ENCODE results near the gene LYRM9.
"Not testable (repeated sequence)": the region's sequence is repeated elsewhere in the genome, so short reads cannot be mapped to it uniquely, and the experiment has no call there.

The LYRM9 gene

DNA sequence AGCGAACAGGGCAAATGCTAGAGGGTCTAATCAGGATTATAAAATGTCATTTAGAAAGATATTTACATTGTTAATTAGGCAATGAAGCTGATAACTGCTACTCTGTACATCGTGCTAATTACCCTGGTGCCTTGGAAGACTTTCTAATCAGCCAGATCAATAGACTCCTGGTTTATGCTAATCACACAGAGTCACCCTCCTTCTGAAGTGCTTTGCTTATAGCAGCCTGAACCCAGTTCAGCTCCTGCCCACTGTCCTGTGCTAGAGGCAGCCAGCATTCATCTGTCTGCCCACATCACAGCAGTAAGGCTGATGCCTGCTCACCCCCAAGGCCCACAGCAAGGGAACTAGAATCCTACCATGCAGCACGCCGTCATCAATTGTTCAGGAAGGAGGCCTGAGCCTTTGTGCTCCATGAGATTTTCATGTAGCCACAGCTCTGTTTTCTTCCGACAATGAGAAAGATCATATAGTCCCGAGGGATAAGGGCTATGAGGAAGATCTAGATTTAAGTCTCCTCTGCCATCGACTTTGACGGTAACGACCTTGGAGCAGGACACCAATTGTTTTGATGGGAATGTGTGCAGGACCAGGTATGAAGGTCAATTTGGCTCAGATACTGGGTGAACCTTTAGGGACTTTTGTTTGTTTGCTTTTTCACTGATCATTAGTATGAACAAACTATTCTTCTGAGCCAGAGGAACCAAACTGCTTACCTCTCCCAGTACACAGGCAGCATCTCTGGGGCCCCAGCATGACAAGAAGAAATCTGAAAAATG lies 12.5 kb upstream of the LYRM9 start:
- no peak for DNase-seq

DNA sequence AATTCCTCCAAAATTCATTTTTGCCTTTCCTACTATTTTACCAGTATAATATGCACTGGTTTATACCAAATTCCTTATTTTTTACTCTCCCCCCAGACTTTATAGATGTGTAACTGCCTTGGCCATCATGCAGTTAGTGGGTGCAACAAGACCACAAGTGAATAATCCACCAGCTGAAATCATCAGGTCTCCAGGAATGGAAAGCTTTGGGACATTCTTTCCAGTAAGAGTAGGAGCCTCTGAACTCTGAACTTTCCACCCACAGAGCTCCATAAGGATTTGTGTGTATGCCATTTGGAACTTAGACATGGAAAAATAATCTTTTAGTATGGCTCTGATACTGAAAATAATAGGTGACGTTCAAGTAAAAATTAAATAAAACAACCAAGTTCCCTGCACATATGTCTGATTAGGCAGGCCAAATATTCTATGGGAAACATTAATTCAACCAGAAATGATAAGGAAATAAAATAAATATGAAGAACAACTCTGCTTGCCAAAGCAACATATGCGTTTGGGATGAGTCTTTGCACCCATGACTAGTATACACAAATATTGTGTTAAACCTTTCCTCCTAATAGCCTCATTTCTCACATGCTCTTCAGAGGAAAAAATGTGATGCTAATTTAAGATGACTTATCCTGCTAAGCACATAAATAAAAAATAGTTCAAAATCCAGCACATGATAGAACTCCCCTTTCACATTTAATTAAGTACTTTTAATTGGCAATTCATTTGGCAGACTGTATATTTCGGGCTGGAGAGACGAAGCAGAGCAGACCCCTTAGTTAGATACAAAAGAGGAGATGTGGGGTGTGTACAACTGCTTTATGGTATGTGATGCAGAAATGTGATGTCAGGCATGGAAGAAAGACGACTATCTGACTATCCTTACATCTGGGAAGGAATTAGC lies 11.6 kb upstream of the LYRM9 start:
- DNase-seq = no peak

DNA sequence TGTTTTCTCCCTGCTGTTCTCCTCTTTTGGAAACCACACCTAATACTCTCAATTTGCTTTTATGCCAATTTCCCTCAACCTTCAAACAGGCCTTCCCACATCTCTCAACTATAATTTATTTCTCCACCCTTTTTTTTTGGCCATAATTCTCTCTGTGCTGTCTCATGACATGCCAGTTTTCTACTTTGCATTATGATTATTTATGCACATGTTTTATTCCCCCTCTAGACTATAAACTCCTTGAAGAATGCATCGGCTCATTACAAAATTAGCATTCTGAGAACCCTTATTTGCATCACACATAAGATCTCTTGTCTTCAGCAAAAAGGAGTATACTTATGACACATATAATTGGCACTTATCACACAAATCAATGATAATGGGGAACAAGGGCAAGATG lies 10.9 kb upstream of the LYRM9 start:
- no peak for DNase-seq

DNA sequence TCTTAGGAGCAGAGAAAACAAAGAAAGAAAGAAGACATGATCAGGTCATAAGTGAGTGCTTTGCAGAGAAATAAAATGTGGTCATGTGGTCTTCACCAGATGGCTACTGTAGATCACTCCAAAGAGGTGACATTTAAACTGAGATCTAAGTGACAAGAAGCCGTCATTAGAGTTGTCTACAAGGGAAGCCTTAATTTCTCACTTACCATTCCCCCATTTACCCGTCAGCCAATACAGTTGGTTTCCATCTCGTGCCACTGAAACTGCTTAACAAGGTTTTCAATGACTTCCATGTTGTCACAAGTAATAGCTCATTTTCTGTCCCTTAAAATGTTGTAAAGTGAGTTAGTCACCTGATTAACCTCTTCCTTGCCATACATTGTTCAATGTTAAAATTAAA lies 6.4 kb upstream of the LYRM9 start:
- DNase-seq = no peak

DNA sequence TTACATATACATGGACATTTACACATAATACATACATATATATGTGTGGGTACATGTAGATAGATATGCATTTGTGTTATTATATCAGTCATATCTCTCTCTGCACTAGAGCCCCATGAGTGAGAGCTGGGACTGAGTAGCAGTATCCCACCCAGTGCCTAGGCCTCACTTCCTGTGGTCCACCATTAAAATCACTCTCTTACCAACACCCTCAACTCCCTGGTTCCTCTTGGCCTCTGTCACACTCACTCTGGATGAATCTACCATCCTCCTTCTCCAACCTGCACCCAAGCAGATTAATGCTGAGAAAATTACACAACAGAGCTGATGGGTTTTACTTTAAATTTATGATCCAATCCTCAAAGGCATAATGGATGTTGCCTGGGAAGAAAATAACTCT lies 4.9 kb upstream of the LYRM9 start:
- DNase-seq = no peak

DNA sequence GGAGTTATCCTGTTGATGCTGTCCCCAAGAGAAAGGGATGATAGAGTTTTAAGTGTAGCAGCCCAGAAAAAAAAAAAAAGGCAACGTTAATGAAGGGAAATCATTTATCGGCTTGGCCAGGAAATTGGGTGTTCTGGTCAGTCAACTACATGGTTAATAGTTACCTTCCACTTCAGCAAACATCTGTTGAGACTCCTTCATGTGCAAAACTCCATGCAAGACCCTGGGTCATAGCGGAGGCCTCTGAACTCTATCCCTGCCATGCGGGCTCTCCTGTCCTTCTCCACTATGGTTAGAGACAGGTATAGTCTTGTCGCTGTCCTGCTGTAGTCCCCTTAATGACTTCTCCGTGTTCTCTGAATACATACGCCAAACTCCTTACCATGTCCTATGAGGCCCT lies 3.5 kb upstream of the LYRM9 start:
- DNase-seq = no peak

DNA sequence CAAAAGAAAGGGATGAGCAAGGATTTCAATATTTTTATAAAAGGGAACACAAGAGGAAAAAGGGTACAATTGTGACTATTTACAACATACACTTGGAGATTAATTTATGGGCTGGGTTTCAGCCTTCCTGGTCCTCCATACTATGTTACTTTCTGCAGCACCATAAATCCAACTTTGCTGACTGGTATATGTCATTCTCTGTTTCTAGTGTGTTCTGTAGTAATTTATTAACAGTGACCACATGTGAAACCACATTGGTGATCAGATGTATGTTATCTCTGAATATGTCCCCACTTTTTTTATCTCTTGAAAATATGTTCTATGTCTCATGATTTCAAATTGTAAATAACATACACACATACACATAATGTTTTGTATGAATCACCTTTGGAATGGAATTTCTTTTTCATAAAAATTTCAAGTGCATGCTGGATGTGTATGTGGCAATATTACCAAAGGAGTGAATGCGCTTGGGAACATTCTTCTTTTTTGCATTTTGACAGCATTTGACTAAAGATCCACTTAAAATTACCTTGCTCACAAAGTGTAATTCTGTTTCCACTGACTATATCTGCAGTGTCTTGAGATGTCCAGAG lies 2.9 kb upstream of the LYRM9 start:
- DNase-seq = no peak

DNA sequence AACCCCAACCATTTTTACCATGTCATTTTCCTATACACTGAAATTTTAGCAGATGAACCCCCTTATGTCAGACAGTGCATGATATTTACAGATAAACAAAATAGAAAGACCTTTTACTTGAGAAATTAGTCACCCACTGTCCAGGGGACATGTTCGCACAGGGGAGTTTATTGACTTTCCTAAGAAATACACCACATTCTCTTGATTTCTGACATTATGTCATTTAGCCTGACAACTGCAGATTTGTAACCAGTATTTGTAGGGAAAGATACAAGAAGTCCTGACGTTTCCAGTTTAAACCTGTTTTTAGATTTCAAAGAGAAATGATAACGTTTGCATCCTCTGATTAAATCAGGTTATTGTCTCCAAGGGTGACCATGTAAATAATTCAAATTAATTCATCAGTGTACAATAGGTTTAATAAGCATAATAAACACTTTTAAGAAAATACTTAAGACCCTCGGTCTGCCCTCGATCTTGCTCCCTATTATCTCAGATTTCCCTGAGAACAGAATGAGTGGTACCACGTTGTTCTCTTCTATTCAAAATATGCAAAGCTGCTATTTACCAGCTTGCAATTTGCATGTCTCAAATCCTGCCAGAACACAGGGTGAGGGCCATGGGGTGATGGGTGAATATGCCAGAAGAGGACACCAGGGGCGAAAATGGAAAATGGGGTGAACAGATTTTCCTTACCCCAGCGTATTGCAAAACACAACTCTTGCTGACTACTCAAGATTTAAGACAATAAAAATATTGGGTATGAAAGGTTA lies 2.1 kb upstream of the LYRM9 start:
- DNase-seq = no peak

DNA sequence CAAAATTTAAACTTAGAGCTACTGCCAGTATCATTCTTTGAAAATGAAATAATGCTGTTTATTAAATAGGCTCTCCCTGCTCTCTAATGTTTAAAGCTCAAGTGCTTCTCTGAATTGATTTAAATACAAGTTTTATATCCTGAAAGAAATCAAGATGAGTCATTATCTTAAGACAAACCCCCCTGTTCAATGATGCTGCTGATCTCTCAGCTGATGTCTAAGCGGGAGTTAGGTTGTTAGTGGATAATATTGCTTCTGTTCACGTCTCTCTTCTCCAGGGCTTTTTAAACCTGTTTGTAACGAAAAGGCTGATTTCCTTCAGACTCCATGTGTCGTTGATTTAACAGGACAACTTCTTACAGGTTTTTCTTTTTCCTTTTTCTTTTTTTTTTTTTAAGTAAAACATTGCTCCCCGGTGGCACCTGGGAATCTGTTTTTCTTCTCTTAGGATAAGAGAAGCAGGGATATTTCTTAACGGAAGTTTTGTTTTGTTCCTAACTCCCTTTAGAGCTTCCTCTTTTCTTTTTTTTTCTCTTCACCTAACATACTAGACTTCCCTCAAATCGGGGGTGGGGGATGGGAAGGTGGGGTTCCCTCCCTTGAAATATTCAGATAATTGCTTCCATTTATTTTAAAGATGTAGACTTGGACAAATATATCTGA lies 807 bp upstream of the LYRM9 start:
- no peak for DNase-seq

DNA sequence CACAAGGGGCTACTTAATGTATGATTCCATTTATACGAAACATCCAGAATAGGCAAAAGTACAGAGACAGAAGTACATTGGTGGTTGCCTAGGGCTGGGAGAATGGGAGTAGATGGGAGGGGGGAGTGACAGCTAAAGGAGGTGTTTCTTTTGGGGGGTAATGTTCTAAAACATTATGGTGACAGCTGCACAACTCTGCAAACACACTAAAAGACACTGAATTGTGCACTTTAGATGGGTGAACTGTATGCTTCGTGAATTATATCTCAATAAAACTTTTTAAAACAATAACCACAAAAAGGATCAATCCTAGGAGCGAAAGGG lies 661 bp downstream of the LYRM9 start:
- no peak for DNase-seq

DNA sequence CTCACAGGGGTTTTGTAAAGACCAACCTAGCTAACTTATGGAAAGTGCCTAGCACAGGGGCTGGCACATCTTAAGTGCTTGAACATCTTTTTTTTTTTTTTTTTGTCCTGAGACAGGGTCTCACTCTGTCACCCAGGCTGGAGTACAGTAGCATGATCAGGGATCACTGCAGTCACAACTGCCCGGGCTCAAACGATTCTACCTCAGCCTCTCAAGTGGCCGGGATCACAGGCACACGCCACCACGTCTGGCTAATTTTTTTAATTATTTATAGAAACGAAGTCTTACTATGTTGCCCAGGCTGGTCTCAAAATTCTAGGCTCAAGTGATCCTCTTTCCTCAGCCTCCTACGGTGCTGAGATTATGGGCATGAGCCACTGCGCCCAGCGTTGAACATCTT lies 1.3 kb downstream of the LYRM9 start:
- no peak for DNase-seq

DNA sequence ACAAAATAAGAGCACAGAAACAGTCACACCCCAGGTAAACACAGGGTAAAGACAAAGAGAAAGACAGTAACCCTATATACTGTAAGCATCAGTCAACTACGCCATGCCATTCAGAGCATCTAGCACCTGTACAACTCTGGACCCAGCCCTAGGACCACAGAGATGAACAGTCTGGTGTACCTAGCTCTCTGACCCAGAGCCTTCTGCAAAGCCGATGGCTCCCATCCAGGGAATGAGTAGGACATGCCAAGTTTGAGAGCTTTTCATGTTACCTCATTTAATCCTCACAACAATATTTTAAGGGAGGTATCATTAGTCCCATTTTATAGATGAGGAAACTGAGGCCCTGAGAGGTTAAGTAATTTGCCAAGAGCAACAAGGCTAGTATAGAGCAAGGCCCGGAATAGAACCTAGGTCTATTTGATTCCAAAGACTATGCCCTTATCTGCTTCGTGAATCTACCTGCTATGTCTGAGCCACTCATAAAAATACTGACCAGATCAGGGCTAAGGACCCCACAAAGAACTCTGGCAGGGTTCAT lies 3.4 kb downstream of the LYRM9 start:
- DNase-seq = no peak

DNA sequence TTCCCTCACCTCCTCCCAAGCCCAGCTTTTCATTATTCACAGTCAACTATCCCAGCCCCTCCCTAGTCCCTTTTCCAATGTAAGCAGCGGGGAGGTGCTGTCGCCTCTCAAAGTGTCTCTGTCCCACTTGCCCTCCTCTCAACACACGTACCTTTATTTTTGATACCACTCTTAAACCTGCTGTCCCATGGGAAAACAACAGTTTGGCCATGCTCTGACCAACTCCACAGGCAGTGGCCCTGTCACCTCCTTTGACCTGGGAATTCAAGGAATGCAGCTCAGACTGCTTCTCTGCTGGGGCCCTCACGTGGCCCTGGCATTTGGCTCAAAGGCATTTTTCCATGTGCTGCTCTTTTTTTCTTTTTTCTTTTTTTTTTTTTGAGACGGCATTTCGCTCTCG lies 4.2 kb downstream of the LYRM9 start:
- DNase-seq = no peak

DNA sequence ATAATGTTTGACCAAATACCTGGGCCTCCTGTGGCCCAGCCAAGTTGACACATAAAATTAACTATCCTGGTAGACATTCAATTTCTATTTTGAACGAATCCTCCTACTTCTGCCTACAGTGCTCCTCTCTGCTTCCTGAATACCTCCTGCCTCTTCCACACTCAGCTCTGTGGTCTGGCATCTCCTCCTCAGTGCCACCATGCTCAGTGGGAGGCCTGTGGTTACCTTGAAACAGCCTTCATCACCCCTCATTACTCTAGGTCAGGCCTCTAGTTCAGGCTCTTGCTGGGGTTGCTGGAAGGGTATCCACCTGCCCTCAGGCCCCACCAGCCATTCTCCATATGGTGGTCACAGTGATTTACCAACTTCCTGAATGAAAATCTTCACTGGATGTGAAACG lies 5.1 kb downstream of the LYRM9 start:
- DNase-seq = no peak

DNA sequence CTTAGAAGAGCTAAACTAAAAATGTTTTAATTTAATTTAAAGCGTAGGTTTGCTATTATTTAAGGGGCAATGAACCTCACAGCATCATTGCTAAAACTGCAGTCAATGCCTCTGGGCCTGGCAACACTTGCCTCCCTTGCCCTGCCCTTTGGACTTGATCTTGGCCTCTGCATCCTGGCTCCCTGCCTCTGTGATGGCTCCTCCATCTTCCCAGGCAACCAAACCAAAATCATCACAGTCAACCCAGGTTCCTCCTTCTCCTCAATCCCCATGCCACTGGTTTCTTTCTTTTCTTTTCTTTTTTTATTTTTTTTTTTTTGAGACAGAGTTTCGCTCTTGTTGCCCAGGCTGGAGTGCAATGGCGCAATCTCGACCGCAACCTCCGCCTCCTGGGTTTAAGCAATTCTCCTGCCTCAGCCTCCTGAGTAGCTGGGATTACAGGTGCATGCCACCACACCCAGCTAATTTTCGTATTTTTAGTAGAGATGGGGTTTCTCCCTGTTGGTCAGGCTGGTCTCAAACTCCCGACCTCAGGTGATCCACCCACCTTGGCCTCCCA lies 6.7 kb downstream of the LYRM9 start:
- DNase-seq = not testable (repeated sequence)

DNA sequence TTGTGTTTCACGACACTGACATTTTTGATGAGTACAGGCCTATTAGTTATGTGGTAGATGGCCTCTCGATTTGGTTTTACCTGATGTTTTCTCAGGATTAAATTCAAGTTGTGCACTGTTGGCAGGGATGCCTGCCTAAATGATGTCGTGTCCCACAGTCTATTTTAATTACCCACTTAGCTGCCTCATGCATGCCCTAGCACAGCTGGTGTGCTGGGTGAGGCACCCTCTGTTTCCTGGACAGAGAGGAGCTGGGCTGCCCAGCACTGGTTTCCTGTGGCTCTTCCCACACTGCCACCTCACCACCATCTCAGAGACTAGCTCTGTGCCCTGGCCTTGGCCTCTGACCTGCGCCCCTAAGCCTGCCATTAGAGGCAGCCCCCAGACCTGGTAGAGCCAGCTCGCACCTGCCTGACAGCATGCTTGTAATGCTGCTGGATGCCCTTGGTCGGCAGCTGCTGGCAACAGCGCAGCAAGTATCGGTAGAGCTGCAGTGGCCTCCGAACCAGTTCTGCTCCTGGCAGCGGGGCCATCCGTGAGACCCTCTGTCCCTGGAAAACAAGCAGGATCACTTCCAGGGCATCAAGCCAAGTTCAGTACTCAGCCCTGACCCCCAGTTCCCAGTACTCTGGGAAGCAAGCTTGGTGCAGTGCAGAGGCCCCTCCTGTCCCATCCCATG lies 10.9 kb downstream of the LYRM9 start:
- DNase-seq = no peak

DNA sequence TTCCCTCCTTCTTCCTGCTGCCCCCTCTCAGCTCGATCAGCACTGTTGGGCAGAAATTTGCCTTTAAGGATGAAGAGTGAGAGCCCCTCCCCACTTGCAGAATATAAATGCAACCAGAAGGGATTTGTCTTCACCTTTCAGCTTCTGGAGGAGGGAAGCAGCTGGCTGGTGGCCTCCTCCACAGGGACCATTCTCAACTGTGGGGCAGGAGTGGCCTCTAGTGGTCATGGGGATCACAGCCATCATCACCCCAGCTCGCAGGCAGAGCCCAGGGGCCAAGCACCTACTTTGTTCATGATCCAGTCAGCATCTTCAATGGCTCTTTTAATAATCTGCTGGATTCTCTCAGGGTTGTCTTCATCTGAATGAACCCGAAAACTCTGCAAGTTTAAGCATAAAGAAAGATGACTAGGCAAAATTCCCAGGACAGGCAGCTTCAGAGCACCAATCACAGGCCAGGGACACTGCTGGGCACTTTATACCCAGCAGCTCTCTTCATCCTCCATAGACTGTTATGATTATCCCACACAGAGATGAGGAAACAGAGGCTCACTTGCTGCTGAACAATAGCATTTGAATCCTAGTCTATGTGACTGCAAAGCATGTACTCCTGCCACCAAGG lies 13.1 kb downstream of the LYRM9 start:
- DNase-seq = peak; percentile 82

DNA sequence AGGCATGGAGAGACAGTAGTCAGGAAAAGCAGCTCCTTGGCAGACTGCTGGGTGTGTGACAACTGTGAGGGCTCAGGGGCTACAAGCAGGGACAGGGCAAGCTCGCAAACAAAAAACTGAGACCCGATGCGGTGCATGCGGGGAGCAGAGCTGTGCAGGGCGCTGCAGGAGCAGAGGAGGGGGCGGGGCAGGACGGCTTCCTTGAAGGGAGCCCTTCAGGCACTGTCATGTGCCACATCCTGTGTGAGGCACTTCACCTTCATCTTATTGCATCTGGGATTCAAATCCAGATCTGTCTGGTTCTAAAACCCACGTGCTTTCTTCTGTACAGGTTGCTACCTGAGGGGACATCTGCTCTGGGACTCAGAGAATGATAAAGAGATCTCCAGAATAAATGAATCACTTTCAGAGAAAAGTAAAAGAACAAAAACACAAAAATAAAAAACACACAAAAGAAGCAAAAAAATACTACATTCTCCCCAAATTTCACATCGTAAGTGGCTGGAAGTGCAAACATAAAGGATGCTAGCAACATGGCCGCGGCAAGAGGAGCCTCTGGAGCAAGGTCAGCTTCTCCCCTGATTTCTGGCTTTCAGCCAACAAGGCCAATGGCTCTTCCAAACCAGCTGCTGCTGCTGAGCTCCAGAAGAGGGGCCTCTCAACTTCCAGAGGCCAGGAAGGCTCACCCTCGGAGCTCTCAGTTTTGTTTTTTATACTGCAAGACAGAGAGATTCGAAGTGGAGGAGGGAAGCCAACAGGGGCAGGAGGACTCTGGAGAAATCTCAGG lies 14.2 kb downstream of the LYRM9 start:
- DNase-seq = peak; percentile 69

DNA sequence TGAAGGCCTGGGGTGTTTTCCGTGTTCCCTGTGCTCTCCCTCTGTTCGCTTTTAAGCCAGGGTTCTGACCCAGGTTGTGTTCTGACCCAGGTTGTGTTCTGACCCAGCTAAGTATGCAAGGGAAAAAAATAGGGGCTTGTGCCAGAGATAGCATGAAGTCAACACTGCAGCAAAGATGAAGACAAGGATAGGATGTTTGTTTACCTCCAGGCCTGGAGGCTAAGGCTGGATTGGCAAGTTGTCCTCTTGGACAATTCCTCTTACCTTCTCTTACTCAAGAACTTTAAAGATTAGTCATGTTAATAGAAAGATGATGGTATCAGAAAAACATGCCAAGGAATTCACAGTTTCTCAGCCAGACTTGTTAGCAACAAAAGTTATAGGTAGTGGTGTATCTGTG lies 19.4 kb downstream of the LYRM9 start:
- no peak for DNase-seq

DNA sequence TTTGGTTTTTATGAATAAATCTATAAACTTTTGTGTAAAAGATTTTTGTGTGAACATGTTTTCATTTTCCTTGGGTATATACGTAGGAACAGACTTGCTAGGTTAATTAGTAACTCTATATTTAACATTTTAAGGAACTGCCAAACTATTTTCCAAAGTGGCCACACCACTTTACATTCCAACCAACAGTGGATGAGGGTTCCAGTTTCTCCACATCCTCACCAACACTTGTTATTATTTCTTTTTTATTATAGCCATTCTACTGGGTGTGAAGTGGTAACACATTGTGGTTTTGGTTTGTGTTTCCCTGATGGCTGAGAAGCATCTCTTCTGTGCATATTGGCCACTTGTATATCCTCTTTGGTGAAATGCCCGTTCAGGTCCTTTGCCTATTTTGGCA lies 20.0 kb downstream of the LYRM9 start:
- no peak for DNase-seq

All from stimulated activated CD4-positive, alpha-beta T cell treated with anti-CD3 and anti-CD28 coated beads, Interleukin-15, amount 100 ng/mL, for 24 hours (primary cell).